Cardiac fibroblast (primary cell): ENCODE data around the gene PARVB.

Source experiments
- DNase-seq, 2 donors: peaks; one replicate each; pipeline versions ENCODE4 v3.0.0 to v3.0.0-alpha.2; 2010; ENCODE audit warnings: low read depth in 2 of 2
- H3K4me3 ChIP-seq, 2 donors: replicated peaks in 1 of 2; 1 replicate in 1 of 2; 2 replicates in 1 of 2; pipeline ENCODE4 v1.5.1; 2011; ENCODE audit warnings: low read depth in 2 of 2, low read length in 2 of 2, mild to moderate bottlenecking in 2 of 2, moderate library complexity in 1 of 2
- CTCF ChIP-seq: IDR thresholded peaks from one replicate; pipeline ENCODE4 v1.5.1; 2011; ENCODE audit warnings: low read depth, mild to moderate bottlenecking, low read length, inconsistent platforms

The PARVB gene

GRCh38 chr22:44153710-44154109, 129.6 kb downstream of the PARVB start:
- DNase-seq = no peak
- no peak for TF ChIP-seq CTCF

GRCh38 chr22:44154436-44154942, 130.4 kb downstream of the PARVB start:
- H3K4me3 ChIP-seq = no peak overlapping the region
- DNase-seq = peak in 1 of 2 donors; percentile 32
- no peak for TF ChIP-seq CTCF

More at GRCh38 chr22:44153710-44154109, 129.6 kb downstream of the PARVB start:
- no peak overlapping the region for H3K4me3 ChIP-seq

- DNase-seq = no peak
- no peak overlapping the region for H3K4me3 ChIP-seq
- TF ChIP-seq CTCF = no peak
Measured at GRCh38 chr22:44155115-44155514, 131.0 kb downstream of the PARVB start.

GRCh38 chr22:44157916-44158618, 134.0 kb downstream of the PARVB start:
- TF ChIP-seq CTCF = no peak
- DNase-seq = no peak
- no peak overlapping the region for H3K4me3 ChIP-seq

GRCh38 chr22:44158816-44159215, 134.7 kb downstream of the PARVB start:
- TF ChIP-seq CTCF = no peak
- no peak overlapping the region for H3K4me3 ChIP-seq
- peak in 1 of 2 donors; percentile 22 for DNase-seq

- no peak for TF ChIP-seq CTCF
- no peak overlapping the region for H3K4me3 ChIP-seq
Measured at GRCh38 chr22:44159221-44159620, 135.1 kb downstream of the PARVB start.

More at GRCh38 chr22:44159221-44159620, 135.1 kb downstream of the PARVB start:
- DNase-seq = peak in 1 of 2 donors; percentile 56
